Liver (tissue), 3 donors: Measurements from ENCODE around the gene ILDR2.

Experiments
- CTCF ChIP-seq: fragments of 150-350 bp; IDR thresholded peaks from 2 replicates; pipeline ENCODE4 v1.5.1; 2017; ENCODE audit warnings: improper control_type of control experiment, low read depth, low read length; ENCODE audit not compliant: missing input control
- HNF4G ChIP-seq: IDR thresholded peaks from 2 replicates; pipeline ENCODE4 v1.6.1; 2016; ENCODE audit warnings: antibody characterized with exemption
- SP1 ChIP-seq: IDR thresholded peaks from 2 replicates; pipeline ENCODE4 v1.6.1; 2018; ENCODE audit warnings: antibody characterized with exemption, mild to moderate bottlenecking
- TAF1 ChIP-seq: conservative IDR thresholded peaks from 2 replicates; pipeline ENCODE4 v1.6.1; 2016; ENCODE audit warnings: antibody characterized with exemption, mild to moderate bottlenecking
- YY1 ChIP-seq: IDR thresholded peaks from 2 replicates; pipeline ENCODE4 v1.6.1; 2016; ENCODE audit warnings: antibody characterized with exemption, mild to moderate bottlenecking
- donor health status: healthy.
- donor health status: healthy.

GRCh38 chr1:167013108-167013929, 38.0 kb upstream of the ILDR2 start:
- no peak for TF ChIP-seq HNF4G
- TF ChIP-seq SP1 = no peak
- TF ChIP-seq TAF1 = no peak
- TF ChIP-seq YY1 = no peak
- no peak for TF ChIP-seq CTCF
